GM12864 (cell line): ENCODE measurements around the gene THRB.
"Not testable (repeated sequence)": the region's sequence is repeated elsewhere in the genome, so short reads cannot be mapped to it uniquely, and the experiment has no call there.

Source experiments
- DNase-seq: peaks from one replicate; pipeline ENCODE4 v3.0.0-alpha.2; 2011; ENCODE audit warnings: low read depth
- H3K4me3 ChIP-seq: 2 replicates; pipeline ENCODE4 v1.5.1; 2011; ENCODE audit warnings: mild to moderate bottlenecking, low read depth, low read length, control low read depth
- CTCF ChIP-seq: IDR thresholded peaks from 2 replicates; pipeline ENCODE4 v1.5.1; 2011; ENCODE audit warnings: low read depth, mild to moderate bottlenecking, moderate library complexity, low read length, control low read depth, inconsistent platforms; ENCODE audit errors: missing control alignments

THRB gene

GRCh38 chr3:24406900-24407299, 87.8 kb downstream of the THRB start:
- TF ChIP-seq CTCF: no peak
- no peak overlapping the region for H3K4me3 ChIP-seq
- DNase-seq: no peak

GRCh38 chr3:24405057-24405456, 89.6 kb downstream of the THRB start:
- TF ChIP-seq CTCF: no peak
- no peak overlapping the region for H3K4me3 ChIP-seq
- no peak for DNase-seq

GRCh38 chr3:24401811-24402185, 92.9 kb downstream of the THRB start:
- no peak overlapping the region for H3K4me3 ChIP-seq
- no peak for TF ChIP-seq CTCF
- no peak for DNase-seq

- DNase-seq: no peak
- no peak for TF ChIP-seq CTCF
- H3K4me3 ChIP-seq: no peak overlapping the region
Observed at GRCh38 chr3:24401090-24401810, 93.4 kb downstream of the THRB start.

GRCh38 chr3:24400450-24400849, 94.2 kb downstream of the THRB start:
- no peak for DNase-seq
- no peak overlapping the region for H3K4me3 ChIP-seq
- no peak for TF ChIP-seq CTCF

- H3K4me3 ChIP-seq: no peak overlapping the region
- no peak for DNase-seq
- no peak for TF ChIP-seq CTCF
Observed at GRCh38 chr3:24400015-24400414, 94.6 kb downstream of the THRB start.

GRCh38 chr3:24399614-24400013, 95.0 kb downstream of the THRB start:
- no peak for DNase-seq
- no peak for TF ChIP-seq CTCF
- H3K4me3 ChIP-seq: no peak overlapping the region

GRCh38 chr3:24398712-24399111, 95.9 kb downstream of the THRB start:
- H3K4me3 ChIP-seq, DNase-seq: not testable (repeated sequence)
